ENCODE data around the gene NCLN.

GRCh38 chr19:3178377-3178972 lies 7.3 kb upstream of the NCLN start, which contains the start of gene S1PR4:
- TF ChIP-seq CTCF (IDR thresholded peaks at IDR 0.05) = no peak
- TF ChIP-seq POLR2A (IDR thresholded peaks at IDR 0.05) = no peak

Measured in stomach (tissue), 4 donors.